Measurements from ENCODE around the gene ZPBP2. TPM values are rescaled to one million over a fixed set of nuclear protein-coding genes. Genes with fewer than 3 reads are reported as not detected.

Gene ZPBP2
- total RNA-seq, 1 experiment from 2014 or later = not detected

GRCh38 chr17:39923230-39923629, 55.2 kb downstream of the ZPBP2 start:
- H3K23me2 ChIP-seq (ENCODE audit: insufficient read length, low read depth, low read length, poor library complexity, severe bottlenecking) = peaks cover 13% of the 10 kb centered on the region
- H4K91ac ChIP-seq (ENCODE audit: insufficient read length, low read depth, low read length) = no peak overlapping the region
- WGBS (ENCODE audit: extremely low coverage, insufficient read length, low lambda C conversion rate) = no CpG with 5 or more reads among the region's 6 CpGs
- no peak overlapping the region for H2BK20ac ChIP-seq (ENCODE audit: low read depth, low read length, poor library complexity, severe bottlenecking)
- no peak overlapping the region for H3K9ac ChIP-seq (ENCODE audit: extremely low read depth, insufficient read length, low read length)
- Mint-ChIP-seq H3K4me1 (peaks cover 30 to 32% of the 10 kb centered on the region in 2 experiments), H3K27me3 (ENCODE audit: low read depth) (no peaks in the 10 kb centered on the region; the same call in 1 of the 2 replicates), H3K9me3 (no peaks in the 10 kb centered on the region; a peak in 1 of 5 replicates), H3K4me3 (no peak overlapping the region; a peak in 1 of 5 replicates), H3K27ac (0 out of 7 replicates have a peak overlapping the region, but pooled peaks of 1 of the 3 experiments have one; percentile 14), H3K36me3 (ENCODE audit: insufficient read depth in 1 of 3, low read depth in 3 of 3) (peaks cover 19 to 43% (median 38%) of the 10 kb centered on the region in 3 experiments)
- H2BK12ac ChIP-seq (ENCODE audit: insufficient read length, low read depth, low read length) = no peak overlapping the region
- no peaks in the 10 kb centered on the region; the same call in 1 of the 2 replicates for H3K4me1 ChIP-seq (ENCODE audit: insufficient read depth, low read length)
- H2AFZ ChIP-seq (ENCODE audit: low read length) = no peak overlapping the region
- H3T11ph ChIP-seq (ENCODE audit: low read length) = no peak overlapping the region
- DNase-seq = no peak
- no peak overlapping the region for H2BK120ac ChIP-seq (ENCODE audit: low read depth, low read length, poor library complexity, severe bottlenecking)
- no peaks in the 10 kb centered on the region for H3K27me3 ChIP-seq (ENCODE audit: insufficient read depth, low read length)
- no peak overlapping the region for H3K18ac ChIP-seq (ENCODE audit: insufficient read length, low read depth, low read length)
- peaks cover 13% of the 10 kb centered on the region; the same call in 1 of the 2 replicates for H3K79me2 ChIP-seq (ENCODE audit: insufficient read depth, low read length)
- no peak overlapping the region for H4K5ac ChIP-seq (ENCODE audit: insufficient read length, low read depth, low read length)
- H2BK5ac ChIP-seq (ENCODE audit: insufficient read length, low read length) = no peak overlapping the region
- TF ChIP-seq, protein P1, sequence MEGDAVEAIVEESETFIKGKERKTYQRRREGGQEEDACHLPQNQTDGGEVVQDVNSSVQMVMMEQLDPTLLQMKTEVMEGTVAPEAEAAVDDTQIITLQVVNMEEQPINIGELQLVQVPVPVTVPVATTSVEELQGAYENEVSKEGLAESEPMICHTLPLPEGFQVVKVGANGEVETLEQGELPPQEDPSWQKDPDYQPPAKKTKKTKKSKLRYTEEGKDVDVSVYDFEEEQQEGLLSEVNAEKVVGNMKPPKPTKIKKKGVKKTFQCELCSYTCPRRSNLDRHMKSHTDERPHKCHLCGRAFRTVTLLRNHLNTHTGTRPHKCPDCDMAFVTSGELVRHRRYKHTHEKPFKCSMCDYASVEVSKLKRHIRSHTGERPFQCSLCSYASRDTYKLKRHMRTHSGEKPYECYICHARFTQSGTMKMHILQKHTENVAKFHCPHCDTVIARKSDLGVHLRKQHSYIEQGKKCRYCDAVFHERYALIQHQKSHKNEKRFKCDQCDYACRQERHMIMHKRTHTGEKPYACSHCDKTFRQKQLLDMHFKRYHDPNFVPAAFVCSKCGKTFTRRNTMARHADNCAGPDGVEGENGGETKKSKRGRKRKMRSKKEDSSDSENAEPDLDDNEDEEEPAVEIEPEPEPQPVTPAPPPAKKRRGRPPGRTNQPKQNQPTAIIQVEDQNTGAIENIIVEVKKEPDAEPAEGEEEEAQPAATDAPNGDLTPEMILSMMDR (conservative IDR thresholded peaks at IDR 0.05) = no peak
- H2BK15ac ChIP-seq (ENCODE audit: low read depth, low read length) = no peak overlapping the region
- H3K4ac ChIP-seq (ENCODE audit: low read depth, low read length) = no peak overlapping the region
- no peaks in the 10 kb centered on the region for H4K20me1 ChIP-seq (ENCODE audit: control insufficient read depth, insufficient read depth, insufficient read length)
- no peak overlapping the region for H4K8ac ChIP-seq (replicated peaks; ENCODE audit: insufficient read length, low read depth, low read length)
- no peak overlapping the region for H3K56ac ChIP-seq (ENCODE audit: insufficient read length, low read depth, low read length)
- H3K27ac ChIP-seq (ENCODE audit: insufficient read length, low read depth, low read length) = no peak overlapping the region
- no peak overlapping the region for H3K14ac ChIP-seq (ENCODE audit: insufficient read depth, low read length)
- no peaks in the 10 kb centered on the region for H3K9me3 ChIP-seq (ENCODE audit: control insufficient read depth, low read depth, low read length)
- H3K79me1 ChIP-seq (ENCODE audit: insufficient read depth, low read depth, low read length, poor library complexity, severe bottlenecking) = peaks cover 13% of the 10 kb centered on the region
- no peak overlapping the region for H3K4me2 ChIP-seq (ENCODE audit: insufficient read depth, insufficient read length, low read length)
- no peak overlapping the region for H2AK5ac ChIP-seq (ENCODE audit: insufficient read length, low read length)
- H3K23ac ChIP-seq (ENCODE audit: insufficient read length, low read depth, low read length) = no peak overlapping the region

All from H9 (cell line).